DLD1 (cell line): Measurements from ENCODE around the gene ALDH1L2.

Source experiments
- in situ Hi-C: cut with HindIII; loops from 2 replicates; pipeline ENCODE4 v1.10.0; 2017; ENCODE audit warnings: low sequenced_read_pairs

The ALDH1L2 gene

DNA sequence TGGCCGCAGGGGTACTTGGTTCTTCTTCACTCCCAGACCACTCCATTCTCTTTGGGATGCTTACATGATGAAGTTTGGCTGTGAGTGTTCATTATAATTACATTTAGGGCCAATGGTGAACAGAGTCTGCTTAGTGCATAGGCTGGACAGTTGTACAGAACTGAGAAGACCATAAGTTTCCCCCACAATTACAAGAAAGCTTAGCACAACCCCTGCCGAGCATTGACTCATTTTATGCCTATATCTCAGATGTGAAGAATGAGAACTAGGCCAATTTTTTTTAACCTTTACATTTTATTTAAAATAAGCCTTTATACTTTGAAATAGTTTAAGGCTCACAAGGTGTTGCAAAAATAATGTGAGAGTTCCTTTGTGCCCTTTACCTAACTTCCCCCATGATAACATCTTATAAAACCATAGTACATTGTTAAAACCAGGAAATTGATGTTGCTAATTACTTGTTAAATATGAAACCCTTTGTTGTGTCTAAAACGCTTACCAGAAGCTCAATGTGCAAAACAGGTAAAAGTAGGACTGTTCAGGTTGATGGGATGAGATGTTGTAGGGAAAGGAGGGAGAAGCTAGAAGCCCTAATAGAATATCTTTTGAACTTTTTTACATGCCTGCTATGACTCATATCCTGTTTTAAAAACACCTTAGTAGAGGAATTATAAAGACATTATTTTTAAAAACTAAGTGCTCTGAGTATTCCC is 47.2 kb downstream of the ALDH1L2 start:
- in situ Hi-C loops = no loop called here

DNA sequence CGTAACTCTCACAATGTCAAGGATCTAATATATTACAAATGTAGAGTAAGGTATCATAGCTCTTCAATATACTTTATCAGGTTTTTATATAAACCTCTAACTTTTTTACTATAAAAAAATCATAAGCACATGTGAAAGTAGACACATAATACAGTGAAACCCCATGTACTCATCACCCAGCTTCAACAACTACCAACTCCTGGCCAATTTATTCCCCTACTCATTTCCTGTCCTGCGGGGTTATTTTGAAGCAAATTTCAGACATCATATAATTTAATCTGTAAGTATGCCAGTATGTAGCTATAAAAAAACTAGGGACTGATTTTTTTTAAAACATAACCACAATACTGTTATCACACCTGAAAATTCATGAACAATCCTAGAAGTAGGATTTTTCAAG is 50.4 kb downstream of the ALDH1L2 start:
- in situ Hi-C loops = no loop called here

DNA sequence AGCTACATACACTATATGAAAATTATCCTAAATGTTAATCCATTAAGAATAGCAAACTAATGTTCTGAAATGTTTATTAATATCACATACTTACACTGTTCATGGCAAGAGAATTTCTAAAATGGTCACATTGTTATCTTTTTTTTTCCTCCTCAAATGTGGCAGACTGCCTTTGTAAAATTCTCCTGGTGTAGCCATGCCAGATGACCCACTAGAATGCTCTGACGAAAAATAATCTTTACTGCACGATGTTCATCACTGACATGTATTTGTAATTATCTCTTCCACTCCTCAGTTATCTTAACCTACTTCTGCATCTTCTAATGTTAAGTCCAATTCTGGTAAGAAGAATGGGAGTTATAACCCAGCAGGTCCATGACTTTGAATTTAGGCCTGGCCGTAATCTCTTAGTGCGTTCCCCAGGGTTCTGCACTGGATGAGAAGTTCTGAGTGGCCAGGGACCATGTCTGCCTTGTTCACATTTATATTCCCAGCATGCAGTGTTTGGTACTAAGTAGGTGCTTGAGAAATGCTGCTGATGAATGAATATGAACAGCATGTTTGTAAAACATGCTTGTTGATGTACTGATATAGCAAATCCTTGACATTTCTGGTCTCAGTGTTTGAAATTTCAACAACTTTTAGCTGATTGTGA is 51.4 kb downstream of the ALDH1L2 start:
- in situ Hi-C loops = no loop called here

DNA sequence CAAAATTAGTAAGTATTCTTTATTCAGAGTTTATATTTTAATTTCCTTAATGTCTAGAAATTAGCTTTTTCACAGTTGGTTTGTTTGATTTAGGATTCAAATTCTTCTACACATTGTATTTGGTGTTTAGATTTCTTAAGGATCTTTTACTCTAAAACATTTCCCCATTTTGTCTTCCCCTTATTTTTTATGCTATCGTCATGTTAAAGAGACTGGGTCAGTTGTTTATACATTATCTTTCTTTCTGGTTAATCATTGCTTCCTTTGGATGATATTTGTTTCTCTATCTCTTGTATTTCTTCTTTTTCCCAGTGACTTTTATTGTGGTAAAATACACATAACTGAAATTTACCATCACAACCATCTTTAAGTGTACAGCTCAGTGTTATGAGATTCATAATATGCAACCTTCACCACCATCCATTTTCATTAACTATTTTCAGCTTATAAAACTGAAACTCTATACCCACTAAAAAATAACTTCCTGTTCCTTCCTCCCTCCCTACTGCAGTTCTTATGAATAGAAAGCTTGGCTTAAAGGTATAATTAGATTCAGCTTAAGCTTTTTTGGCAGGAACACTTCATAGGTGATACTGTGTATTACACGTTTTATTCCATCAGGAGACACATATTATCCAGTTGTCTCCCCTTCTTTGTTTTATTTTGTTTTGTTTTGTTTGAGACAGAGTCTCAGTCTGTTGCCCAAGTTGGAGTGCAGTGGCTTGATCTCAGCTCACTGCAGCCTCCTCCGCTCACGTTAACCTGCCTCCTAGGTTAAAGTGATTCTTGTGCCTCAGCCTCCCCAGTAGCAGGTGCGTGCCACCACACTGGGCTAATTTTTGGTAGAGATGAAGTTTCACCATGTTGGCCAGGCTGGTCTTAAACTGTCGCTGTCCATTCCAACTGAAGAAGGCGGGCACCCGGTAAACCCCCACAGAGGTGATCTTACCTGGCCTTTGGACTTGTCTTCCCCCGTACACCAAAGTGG is 53.1 kb downstream of the ALDH1L2 start:
- in situ Hi-C loops = no loop called here

DNA sequence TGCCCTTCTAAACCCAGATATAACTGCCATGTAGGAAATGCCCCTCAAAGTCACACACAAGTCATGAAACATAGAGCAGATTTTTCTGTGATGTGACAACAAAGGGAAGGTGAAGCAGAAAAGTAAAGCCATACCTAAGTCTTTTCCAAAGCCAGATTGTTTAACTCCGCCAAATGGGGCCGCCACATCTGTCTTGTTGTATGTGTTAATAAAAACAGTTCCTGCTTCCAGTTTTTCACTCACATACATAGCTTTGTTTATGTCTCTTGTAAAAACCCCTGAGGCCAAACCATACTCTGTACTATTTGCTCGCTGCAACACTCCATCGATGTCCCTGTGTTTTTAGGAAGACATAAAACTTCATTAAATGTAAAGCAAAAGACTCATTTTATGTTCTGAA is 57.8 kb downstream of the ALDH1L2 start:
- in situ Hi-C loops = no loop called here

DNA sequence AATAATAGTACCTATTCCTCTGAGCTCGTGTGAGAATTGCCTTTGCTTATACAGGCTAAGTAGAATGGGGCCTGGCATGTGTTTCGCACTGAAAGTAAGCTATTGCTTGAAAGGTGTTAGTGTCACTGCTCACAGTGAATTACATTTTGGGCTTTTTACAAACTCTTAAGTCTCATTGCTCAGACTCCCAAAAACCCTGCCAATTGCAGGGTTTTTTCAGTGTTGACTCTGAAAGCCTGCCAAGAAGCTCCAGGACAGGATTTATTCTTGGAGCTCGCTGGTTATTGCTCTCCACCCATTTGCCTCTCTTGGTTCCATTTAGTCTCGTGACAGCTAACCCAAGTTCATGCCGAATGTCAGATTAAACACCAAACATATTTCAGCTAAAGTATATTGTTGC is 58.4 kb downstream of the ALDH1L2 start:
- in situ Hi-C loops = no loop called here

DNA sequence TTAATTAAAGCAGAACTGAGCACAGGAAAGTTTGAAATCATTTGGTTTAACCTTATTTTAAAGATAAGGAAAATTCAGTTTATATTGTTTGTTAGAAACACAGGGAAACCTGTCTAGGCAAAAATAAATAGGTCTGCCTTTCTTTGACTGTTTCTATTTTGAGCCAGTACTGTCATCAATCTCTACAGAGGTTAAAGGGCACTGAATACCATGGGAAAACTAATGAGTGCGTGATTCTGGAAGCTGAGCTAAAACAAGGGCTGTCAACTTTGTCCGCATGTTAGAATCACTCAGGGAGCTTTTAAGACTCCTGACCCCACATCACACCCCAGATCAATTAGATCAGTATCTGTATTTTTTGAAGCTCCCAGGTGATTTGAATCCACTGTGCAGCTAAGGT is 59.3 kb downstream of the ALDH1L2 start:
- in situ Hi-C loops = no loop called here

DNA sequence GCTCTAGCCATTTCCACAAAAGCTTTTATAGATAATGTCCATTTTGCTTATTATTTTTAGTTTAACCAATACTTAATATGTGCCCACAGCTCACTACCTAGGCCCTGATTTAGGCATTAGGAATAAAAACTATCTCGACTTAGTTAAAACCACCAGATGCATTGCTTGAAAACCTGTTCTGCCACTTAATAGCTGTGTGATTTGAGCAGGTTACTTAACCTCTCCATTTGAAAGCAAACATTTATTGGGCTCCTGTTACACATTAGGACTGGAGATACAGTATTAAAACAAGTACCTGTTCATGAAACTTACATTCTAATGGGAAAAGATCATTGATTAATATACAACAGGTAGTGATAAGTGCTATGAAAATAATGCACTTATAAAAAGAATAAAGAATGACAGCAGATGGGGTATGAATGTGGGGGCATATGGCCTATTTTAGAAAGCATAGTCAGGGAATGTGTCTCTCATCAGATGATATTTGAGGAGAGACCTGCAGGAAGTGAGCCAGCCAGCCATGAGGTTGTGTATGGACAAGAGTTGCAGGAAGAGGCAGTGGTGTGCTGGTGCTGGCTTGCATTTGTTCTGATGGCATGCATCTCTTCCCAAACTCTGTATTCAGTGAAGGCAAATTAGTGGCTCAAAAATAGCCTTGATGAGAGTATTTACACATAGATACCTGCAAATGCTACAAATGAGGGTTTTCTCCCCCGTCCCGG is 63.9 kb downstream of the ALDH1L2 start:
- in situ Hi-C loops = no loop called here

DNA sequence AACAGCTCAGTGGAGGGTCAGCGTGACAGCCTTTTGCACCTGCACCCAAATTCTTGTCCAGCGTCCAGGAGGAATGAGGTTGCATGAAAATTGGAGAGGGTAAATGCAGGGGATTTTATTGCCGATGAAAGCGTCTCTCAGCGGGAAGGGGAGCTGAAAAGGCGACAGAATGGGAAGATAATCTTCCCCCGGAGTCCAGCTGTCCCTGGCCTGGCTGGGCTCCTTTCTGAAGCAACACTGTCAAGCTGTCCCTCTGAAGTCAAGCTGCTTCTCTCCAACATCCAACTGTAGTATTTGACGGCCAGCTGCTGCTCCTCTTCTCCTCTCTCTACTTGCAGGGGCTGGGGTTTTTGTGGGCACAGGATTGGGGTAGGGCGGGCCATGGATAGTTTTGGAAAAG is 65.5 kb downstream of the ALDH1L2 start:
- in situ Hi-C loops = no loop called here

DNA sequence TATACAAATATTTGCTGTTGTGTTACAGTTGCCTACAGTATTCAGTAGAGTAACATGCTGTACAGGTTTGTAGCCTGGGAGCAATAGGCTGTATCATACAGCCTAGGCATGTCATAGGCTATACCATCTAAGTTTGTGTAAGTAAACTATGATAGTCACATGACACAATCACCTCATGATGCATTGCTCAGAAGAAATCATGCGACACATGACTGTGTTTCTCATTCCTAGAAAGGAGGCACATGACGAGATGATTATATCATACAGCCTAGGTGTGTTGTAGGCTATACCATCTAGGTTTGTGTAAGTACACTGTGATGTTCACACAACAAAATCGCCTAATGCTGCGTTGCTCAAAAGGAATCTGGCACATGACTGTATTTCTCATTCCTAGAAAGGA is 66.2 kb downstream of the ALDH1L2 start:
- in situ Hi-C loops = no loop called here

DNA sequence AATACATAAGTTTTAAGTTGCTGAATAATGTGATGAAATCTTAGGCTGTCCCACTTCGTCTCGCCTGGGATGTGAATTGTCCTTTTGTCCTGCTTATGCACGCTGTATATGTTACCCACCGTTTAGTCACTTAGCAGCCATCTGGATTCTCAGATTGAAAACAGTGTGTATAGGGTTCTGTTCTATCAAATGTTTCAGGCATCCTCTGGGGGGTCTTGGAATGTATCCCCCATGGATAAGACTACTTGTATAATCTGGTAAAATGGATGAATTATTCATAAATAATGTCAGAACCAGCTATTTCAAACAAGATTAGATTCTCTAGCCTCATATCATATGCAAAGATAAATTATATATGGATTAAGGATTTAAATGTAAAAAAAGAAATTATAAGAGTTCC is 68.7 kb downstream of the ALDH1L2 start:
- in situ Hi-C loops = no loop called here

DNA sequence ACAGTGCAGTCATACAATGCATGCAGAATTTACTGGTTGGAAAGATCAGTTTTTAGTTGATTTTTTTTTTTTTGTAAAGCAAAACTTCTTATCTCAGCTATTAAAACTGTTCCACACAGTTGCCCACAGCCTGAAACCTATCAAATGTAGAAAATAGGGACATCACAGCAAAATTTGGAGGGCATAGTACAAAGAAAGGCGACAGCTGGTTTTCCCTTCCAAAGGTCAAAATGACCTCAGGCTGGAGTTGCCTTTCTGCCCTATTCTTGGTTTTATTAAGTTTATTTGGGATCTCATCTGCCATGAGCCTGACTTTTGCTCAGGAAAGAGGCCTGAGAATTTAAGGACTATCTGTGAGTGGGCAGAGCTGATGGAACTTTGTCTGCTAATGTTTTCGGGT is 69.7 kb downstream of the ALDH1L2 start:
- in situ Hi-C loops = no loop called here

DNA sequence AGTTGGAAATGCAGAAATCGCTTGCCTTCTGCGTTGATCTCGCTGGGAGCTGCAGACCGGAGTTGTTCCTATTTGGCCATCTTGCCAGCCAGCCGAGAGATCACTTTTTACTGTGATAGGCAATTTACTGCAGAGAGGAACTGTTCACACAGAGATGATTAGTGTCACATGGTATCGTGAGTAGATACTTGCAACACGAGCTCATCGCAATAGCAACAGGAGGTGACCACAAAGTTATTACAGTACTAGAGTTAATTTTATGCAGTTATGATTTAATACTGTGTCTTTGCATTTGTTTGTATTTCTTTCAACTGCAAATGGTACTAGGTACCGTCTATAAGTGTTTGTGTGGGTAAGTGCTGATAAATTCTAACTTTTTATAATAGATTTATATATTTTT is 70.4 kb downstream of the ALDH1L2 start:
- in situ Hi-C loops = no loop called here

DNA sequence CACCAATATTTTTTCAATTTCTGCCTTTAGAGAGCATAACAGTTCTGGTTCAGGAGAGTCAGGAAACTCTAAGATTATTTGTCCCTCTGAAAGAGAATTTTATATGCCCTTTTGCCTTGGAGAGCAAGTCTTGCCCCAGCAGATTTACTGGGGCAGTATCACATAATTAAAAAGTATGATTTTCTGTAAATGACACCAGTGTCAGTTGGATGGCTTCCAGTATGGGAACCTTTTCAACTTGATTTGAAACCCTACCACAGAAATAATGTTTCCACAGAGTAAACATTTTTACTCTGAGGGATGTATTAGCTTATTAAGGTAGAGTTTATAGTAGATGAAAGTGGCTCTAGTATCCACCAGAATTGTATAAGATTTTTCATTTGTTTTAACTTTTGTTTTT is 82.8 kb downstream of the ALDH1L2 start:
- in situ Hi-C loops = loop anchor here (10.0 kb wide), 1 partner anchor 67 kb away; no protein-coding TSS in a partner anchor

DNA sequence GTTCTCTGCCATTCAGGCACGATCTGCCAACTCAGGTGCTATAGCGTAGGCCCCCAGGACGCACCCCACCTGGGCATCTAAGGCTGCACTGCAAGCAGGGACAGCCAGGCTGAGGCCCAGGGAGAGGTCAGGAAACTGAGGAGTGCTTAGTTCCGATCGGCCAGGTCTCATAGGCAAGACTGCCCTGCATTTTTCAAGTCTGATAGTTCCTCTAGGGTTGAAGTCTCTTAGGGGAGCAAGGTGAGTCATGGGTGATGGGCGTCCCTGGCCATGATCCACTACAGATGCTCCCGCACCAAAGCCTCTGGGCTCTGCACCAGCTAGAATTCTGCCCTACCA is 84.9 kb downstream of the ALDH1L2 start:
- in situ Hi-C loops = no loop called here

DNA sequence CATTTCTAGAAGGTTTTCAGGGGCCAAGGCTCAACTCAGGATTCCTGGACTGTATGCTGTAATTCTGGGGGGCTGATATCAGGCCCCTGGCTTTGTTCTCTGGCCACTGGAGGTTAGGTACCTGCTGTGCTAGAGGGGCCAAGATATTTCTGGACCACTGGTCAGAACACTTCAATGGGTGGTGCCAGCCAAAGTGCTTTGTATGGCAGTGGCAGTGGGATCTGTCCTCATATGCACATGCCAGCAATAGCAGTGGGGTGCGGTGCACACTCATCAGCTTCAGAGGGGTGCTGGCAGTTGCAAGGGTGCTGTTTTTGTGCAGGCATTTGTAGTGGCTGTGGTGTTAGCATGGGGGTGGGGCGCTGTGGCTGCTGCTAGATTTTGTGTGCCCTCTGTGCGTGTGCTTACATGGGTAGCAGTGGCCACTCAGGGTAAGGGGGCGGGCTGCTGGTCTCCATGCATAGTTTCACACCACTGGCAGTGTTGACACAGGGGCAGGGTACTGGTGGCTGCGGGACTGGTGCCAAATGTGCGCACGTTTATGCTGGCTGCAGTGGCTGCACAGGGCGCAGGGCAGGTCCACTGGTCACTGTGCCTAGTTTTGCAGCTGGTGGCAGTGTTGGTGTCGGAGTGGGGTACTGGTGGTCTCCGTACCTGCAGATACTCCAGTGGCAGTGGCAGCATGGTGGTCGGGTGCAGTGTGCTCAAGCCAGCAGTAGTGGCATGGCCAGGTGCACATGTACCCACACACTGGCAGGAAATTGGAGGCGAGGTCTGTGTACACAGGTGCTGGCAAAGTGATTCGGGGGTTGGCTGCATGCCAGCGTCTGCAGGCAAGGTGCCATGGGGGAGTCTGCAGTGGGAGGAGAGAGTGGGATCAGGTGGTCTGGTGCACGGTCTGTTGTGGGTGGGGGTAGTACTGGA is 85.6 kb downstream of the ALDH1L2 start:
- in situ Hi-C loops = no loop called here

DNA sequence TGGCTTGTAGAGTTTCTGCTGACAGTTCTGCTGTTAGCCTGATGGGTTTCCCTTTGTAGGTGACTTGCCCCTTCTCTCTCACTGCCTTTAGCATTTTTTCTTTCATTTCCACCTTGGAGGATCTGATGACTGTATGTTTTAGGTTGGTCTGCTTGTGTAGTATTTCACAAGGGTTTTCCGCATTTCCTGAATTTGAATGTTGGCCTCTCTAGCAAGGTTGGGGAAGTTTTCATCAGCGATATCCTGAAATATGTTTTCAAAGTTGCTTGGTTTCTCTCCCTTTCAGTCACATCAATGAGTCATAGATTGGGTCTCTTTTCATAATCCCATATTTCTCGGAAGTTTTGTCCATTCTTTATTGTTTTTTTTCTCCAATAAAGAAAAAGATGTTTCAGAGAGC is 86.7 kb downstream of the ALDH1L2 start:
- in situ Hi-C loops = no loop called here

DNA sequence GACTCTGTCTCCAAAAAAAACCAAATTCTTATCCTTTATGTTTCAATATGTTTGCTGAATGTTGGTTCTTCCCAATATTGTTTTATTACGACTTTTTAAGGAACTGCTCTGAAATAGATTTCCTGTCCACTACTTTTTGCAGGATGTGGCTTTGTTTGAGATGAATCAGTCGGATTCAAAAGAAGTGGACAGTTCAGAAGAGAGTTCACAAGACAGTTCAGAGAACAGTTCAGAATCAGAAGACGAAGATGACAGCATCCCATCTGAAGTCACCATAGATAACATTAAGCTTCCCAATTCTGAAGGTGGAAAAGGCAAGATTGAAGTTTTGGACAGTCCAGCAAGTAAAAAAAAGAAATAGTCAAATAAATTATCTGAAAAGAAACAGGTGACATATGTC is 89.9 kb downstream of the ALDH1L2 start:
- in situ Hi-C loops = no loop called here

DNA sequence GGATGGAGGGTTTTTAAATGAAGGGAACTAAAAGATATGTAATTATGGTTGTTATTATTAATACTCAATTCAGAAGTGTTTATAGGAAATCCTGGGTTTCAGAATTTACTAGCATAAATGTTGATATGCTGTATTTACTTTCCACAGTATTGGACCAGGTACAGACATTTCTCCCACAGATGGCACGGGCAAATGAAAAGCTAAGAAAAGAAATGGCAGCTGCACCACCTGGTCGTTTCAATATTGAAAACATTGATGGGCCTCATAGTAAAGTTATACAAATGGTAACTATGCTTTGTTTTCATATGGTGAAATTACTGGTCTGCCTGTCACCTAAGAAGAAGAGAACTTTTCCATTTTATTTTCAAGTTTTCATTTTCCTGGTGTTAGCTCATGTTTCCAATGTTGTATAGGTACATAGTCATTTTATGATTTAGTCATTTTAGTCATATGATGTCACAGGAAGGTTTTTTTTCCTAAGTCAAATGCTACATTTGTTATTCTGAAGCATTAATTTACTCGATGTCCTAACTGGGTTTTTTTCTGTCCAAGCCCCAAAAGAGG is 92.6 kb downstream of the ALDH1L2 start:
- in situ Hi-C loops = no loop called here

DNA sequence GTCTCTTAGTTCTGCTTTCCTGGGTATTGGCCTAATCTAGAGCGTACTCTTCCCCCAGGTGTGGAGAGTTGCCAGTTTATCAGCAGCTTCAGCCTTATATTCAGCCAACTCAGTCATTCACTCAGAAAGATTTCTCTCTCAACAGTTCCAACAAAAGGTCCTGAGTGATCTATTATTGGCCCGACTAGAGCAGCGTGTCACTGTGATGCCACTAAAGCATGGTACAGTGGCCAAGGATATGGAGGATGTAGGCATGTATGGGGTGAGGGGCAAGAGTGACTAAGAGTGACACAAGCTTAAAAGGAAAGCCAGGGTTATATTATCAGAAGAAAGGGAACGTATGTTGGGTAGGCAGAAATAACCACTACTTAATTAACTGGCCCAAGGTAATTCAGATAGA is 93.3 kb downstream of the ALDH1L2 start:
- in situ Hi-C loops = no loop called here
